ENCODE results near the gene RPL18.
A peak's percentile ranks its signal among the peaks of the same experiment; 100 is the strongest.
"Not testable (repeated sequence)": the region's sequence is repeated elsewhere in the genome, so short reads cannot be mapped to it uniquely, and the experiment has no call there.

The RPL18 gene

DNA sequence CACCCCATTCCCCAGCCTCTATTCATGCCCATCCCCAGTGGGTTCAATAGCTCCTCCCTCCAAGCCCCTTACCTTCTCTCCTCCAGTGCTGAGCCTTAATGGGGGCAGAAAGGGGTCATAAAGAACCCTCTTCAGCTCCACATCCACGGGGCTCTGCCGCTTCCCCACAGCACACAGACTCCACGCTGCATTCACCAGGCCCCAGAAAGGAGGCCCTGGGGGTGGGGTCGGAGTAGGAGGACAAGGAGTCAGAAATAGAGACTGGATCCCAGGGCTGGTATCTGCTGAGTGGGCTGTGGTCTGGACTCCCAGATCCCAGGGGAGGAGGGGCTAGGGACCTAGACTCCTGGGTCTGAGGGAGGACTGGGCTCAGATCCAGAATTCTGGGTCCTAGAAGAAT lies 25.4 kb upstream of the RPL18 start:
- no peak for DNase-seq

DNA sequence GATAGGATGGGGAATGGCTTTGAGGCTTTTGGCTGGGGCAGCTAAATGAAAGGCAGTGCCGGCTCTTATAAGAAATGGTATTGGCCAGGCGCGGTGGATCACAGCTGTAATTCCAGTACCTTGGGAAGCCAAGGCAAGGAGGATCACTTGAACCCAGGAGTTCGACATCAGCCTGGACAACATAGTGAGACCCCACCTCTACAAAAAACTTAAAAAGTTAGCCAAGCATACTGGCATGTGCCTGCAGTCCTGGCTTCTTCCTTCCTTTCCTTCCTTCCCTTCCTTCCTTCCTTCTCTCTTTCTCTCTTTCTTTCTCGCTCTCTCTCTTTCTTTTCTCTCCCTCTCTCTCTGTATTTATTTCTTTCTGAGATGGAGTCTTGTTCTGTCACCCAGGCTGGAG lies 23.9 kb upstream of the RPL18 start:
- DNase-seq, result no peak

DNA sequence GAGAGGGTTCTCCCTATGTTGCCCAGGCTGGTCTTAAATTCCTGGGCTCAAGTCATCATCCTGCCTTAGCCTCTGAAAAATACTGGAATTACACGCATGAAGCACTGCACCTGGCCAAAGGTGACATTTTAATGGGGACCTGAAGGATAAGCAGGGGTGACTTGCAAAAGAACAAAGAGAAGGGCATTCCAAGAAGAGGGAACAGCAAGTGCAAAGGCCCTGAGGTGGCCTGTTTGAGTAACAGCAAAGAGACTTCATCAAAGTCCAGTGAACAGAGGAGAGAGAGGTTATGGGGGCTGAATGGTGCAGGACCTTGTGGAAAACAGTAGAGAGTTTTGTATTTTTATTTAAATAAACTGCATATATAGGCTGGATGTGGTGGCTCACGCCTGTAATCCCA lies 22.9 kb upstream of the RPL18 start:
- no peak for DNase-seq

DNA sequence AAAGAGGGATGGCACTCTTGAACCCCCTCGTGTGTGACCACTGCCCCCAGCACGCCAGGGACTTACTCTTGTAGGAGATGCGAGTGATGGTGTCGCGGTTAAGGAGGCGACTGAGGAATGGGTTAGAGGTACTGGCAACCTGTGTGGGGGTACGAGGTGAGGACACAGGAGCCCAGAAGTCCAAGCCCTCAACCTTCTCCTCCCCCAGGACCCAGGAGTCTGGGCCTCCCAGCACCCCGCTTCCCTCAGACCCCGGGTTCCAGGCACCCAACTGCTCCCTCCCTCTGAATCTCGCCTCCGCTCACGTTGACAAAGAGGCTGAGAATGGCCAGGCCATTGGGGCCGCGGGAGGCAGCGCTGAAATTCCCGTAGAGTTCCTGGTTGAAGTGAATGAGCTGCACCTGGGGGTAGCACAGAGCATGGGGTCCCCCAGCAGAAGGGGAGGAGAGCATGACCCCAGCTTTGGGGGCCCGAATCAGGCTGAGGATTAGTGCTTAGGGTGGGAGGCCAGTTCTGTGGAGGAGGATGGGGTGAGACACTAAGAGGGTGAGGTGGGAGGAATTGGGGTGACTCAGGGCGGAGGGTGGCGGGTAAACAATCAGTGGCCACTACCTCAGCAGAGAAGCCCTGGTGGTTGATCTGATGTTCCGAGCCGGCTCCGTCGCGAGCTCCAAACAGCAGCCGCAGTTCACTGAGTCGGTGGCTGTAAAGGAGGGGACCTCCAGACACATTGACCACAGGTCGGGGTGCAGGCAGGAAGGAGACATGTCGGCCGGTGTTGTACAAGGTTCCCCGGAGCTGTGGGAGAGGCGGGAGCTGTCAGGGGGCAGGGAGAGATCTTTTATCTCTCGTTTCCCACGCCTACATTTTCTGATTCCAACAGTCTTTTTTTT lies 20.8 kb upstream of the RPL18 start:
- no peak for DNase-seq

DNA sequence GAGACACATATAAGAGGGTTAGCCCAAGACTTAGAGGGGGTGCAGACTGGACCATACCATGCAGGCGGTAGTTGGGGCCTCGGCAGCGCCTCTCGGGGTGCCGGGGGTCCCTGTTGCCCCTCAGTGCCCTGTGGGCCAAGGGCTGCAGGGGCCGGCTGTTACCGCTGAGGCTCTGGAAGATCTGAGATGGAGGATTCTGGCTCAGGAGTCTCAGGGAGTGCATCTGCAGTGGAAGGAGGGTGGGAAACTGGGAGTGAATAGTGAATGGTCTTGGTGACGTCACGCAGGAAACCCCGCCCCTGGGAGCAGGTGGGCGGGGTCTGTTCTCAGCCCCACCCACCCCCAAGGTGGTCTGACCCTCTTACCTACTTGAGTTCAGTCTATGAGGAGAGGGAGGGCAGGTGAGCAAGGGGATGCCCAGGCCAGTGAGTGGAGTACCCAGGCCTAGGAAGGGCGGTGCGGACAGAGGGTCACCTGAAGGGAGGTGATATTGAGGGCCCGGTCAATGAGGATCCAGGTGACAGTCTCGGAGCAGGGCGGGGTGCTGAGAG lies 19.9 kb upstream of the RPL18 start:
- no peak for DNase-seq

DNA sequence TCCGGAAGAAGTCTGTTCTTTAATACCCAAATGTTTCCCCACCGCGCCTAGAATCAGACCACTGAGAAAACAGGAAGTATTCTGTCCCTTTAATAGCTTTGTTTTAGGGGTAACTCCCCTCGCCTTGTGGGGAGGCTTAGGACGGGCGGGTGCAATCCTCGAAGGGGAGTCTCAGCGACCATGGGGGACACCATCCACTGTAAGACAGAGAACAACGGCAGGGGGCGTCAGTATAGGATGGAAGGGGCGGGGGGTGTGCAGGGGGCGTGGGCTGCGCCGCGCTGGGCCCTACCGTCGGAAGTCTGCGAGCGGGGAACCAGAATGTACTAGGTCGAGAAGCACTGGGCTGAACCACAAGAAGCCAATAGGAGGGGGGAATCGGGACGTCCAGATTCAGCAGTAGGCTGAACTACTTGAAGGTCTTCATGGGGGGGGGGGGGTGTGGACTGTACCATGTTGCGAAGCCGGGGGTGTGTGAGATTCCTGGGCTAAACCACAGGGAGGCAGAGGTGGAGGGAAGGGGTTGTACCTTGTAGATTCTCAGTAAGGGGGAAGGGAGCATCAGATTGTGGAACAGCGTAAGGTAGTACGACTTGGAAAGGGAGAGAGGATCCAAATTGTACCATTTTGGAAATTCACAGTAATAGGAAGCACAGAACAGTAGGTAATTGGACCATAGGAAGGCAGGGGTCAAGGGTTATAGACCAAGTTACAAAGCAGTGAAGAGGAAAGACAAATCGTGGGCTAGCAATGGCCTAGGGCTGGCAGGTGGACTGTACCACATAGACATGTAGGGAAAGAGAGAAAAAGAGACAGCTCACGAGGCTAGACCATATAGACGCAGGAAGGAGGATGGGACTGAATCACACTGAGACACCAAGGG lies 19.2 kb upstream of the RPL18 start:
- peak; percentile 84 to 93 for DNase-seq

DNA sequence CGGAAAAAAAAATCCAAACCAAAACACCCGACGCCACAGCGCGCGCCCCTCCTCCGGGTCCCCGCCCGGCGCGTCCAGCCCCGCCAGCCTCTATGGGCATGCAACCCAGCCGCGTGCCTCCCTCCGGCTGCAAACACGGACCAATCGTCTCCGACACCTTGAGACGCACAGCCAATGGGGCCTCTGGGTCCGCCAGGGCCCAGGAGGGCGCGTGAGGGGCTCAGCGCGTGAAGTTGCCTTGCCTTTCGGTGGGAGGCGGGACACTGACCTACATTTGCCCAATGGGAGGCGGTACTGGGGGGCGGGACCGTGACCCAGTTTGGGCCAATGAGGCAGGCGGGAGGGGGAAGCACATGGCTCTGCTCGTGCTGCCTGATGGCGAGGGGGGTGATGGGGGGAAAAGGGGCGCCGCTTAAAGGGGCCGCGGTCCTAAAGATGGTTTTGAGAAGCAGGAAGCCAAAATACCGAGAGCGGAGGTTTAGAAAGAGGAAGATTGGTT lies 18.5 kb upstream of the RPL18 start:
- DNase-seq, result peak; percentile 99 to 100

DNA sequence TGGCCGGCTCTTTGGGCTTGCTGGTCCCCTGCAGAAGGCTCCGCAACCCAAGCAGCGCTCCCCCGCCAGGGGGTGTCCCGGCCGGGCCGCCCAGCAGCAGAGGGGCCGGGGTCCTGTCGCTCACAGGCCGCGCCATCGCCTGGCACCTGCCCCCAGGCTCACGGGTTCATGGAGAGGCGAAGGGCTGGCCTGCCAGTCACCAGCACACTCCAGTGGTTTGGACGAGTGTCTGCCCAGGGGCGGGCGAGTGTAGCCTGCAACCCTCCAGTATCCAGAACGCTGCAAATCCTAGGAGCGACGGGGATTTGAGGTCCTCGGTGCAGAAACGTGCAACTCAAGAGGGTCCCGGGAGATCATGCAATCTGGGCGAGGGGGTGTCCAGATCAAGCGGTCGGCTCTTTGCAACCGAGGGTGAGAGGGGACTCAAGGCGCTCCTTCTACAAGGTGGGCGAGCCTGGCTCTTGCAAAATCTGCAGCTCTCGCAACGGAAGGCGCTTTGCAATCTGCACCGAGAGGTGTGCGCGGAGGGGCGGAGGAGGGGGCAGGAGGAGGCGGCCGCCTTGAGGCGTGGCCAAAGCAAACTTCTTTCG lies 18.0 kb upstream of the RPL18 start, which contains the start of gene DBP:
Gene DBP, minus strand, starts transcription at position 521 of the 590 bp plus-strand sequence. Its CDS starts 385 bp downstream, at position 136.
- no peak for DNase-seq

DNA sequence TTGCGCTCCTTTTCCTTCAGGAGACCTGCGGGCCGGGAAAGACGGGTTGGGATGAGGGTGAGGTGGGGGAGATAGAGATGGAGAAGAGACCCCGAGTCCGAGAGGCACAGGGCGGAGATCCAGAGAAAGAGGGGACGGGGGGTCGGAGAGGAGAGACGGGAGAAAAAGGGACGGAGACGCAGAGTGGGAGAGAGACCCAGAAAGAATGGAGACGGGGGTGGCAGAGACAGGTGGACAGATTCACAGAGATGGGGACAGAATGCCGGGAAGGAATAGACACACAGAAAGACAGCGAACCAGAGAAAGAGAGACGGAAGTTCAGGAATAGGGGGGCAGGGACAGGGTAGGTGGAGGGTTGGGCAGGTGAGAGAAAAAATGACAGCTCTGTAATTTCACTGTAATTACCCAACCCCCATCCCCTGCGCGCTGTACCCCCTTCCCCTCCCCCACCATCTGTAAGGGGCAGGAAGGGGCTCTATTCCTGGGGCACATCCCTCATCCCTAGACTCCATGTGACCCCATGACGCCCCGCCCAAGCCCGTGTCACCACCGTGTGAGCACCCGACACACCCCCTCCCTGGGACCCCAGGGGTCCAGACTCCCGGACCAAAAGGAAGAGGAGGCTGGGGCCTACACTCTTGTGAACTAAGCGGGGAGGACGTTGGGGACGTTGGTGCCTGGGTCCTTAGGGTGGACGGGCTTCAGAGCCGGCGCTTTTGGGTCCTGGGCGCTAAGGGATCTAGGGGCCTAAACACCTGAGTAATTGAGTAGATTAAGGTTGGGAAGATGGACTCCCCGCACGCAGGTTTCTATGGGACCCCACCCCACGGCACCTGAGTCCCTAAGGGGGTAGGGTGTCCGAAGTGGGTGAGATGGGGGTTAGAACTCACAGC lies 17.2 kb upstream of the RPL18 start:
- DNase-seq, result peak in 1 of 2 experiments; percentile 38

DNA sequence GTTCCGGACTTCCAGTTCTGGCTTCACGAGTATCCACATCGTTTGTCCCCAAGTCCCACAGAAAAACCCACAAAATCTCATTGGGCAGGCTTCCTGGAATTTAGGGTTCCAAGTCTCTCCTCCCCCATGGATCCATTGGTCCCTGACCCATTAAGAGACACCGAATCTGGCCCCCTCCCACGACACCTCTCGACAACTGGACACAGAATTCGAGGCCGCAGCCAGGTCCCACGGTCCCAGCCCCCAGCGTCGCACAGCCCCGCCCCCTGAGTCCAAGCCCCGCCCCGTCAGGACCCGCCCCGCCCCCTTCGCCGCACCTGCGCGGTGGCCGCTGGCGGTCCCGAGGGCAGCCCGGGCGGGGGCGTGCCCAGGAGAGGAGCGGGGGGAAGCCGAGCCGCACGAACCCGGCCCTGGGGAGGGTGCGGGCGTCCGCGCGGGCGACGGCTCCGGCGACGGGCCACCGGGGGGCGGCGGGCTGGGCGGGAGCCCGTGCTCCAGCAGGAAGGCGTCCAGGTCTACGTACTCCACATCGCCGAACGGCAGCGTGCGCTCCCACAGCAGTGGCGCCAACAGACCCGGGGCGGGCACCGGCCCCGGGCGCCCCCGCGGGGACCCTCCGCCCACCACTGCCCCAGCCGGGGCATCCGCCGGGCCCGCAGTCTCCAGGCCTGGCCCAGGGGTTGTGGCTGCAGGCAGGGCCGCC lies 16.4 kb upstream of the RPL18 start:
- DNase-seq, result peak in 1 of 2 experiments; percentile 81

DNA sequence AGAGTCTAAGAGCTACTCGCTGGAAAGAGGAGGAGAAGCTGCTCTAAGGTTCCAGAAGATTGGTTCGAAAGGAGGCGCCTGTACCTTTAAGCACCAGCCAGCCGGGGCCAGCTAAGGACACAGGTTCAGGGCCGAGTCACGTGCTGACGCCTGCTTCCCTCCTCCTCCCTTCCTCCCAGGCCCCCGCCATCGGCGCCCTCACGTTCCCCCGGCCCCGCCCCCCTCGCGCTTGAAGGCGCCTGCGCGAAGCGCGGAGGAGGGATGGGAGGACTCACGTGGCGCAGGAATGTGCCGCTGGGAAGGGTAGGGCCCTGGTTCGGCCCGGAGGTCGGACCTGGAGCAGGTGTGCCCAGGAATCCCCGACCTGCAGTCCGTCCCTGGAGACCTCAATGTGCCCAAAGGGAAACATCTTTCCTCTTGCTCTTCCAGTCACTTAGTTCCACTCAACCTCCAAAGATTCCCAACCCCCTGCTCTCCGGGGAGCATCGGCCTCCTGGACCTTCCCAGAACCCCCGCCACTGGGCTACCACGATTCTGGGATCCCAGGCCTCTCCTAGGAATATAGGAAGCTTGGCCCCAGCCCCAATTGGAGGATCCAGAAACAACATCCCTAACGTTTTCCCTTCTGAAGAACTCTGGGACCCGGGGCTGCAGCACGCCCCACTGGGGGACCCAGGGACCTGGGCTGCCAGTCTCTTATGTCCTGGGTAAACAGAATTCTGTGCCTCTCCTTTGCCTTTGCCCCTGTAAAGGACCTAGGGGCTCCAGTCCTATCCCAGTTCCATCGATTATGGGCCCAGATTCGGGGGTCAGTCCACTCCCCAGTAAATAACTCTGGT lies 15.7 kb upstream of the RPL18 start:
- DNase-seq, result peak; percentile 88 to 98

DNA sequence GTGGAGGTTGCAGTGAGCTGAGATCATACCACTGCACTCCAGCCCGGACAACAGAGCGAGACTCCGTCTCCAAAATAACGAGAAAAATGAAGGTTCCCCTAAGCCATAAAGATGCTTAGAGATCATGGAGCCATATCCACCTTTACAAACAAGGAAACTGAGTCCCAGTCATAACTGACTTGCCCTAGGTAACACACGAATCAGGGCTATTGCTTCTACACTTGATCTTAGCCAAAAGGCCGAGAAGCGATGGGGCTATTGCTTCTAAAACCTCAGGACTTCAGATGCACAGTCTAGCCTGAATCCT lies 15.0 kb upstream of the RPL18 start:
- no peak for DNase-seq

DNA sequence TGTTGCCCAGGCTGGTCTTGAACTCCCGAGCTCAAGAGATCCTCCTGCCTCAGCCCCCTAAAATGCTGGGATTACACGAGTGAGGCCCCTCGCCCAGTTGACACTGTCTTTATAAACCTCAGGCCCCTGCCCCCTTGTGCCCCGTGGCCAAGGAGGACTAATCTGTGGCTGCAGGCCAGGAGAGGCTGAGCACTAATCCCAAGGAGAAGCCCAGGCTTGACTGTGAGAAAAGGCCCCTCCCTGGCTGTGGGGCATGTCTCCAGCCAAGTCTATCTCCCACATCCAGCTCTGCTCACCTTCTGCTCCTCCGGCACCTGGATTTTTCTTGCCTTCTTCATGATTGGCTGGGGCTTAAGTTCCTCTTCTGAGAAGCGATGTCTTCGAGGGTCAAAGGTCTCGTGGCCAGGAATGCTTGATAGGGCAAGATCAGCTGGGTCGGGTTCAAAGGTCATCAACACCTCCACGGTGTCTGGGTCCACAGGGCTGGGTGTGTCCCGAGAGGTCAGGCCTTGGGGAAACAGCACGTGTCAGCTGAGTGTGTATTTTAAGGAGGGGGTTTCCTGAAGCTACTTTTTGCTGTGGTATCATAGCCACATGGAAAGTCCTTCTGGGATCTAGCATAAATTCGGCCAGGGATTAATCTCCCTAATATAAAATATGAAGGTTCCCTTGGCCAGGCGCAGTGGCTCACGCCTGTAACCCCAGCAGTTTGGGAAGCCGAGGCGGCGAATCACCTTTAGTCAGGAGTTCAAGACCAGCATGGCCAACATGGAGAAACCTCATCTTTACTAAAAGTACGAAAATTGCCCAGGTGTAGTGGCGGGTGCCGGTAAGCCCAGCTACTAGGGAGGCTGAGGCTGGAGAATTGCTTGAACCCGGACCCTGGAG lies 14.4 kb upstream of the RPL18 start:
- peak in 1 of 2 experiments; percentile 32 for DNase-seq

DNA sequence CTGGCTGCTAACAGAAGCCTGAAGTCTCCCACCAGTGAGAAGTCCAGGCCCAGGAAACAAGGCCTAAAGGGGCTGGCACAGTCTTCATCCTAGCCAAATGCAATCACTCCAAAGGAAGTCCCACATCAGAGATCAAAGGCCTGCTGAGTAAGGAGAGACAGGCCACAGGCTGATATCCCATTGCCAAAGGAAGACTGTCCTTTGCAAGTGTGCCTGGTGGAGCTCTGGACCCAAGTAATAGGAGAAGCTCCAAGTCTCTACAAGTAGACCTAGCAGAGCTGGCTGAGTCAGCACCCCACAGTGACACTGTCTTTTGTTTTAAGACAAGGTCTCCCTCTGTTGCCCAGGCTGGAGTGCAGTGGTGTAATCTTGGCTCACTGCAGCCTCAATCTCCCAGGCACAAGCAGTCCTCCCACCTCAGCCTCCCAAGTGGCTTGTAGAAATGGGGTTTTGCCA lies 13.7 kb upstream of the RPL18 start:
- DNase-seq, result no peak

DNA sequence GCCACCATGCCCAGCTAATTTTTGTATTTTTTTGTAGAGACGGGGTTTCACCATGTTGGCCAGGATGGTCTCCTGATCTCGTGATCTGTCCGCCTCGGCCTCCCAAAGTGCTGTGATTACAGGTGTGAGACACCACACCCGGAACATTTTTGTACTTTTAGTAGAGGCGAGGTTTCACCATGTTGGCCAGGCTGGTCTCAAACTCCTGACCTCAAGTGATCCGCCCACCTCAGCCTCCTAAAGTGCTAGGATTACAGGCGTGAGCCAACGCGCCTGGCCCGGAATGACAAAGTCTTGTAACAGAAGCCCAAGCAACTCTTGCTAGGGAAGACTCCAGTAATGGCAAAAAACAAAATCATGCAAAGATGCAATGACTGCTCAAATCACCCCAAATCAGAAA lies 13.3 kb upstream of the RPL18 start:
- DNase-seq, result not testable (repeated sequence)

DNA sequence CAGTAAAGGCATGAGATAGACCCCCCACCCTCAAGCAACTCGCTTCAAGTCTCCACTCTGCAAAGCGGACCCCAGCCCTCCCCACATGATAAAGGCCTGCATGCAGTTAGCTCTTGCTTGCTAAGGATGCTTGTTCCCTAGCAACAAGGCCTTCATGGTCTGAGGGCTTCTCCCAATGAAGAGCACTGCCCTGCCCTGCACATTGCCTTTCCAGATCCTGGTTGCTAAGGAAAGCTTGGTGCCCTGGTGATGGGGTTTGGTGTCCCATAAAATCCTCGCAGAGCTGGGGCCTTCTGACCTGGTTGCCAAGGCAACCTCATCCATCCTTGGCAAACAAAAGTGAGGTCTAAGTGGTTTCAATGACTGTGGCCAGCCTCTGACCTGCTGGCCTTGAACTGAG lies 12.2 kb upstream of the RPL18 start:
- DNase-seq, result no peak

DNA sequence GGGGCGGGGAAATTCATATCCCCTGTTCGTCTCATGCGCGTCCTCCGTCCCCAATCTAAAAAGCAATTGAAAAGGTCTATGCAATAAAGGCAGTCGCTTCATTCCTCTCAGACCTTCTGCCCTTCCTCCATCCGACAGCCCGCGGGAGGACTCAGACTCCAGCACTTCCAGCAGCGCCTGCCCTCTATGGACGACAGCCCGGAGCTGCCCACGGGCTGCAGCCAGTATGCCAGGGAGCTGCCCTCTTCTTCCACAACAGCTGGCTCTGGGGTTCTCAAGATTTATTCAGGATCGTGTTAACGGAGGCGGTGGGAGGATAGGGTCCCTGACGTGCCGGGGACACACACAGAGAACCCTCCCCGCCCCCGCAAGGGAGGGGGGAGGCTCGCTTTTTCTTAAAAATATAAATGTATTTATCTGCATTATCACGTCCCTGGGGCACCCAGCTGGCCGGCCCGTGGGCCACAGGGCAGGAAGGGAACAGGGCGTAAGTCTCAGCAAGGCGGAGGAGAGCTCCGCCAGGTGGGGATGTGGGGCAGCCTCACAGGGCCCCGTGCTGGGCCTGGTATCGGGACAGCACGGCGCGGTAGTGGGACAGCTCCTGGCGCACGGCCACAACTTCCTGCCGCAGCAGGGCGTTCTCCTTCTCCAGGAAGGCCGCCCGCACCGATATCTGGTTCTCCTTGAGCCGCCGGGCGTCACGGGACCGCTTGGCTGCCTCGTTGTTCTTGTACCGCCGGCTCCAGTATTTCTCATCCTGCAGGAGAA lies 11.5 kb upstream of the RPL18 start:
- DNase-seq, result no peak

DNA sequence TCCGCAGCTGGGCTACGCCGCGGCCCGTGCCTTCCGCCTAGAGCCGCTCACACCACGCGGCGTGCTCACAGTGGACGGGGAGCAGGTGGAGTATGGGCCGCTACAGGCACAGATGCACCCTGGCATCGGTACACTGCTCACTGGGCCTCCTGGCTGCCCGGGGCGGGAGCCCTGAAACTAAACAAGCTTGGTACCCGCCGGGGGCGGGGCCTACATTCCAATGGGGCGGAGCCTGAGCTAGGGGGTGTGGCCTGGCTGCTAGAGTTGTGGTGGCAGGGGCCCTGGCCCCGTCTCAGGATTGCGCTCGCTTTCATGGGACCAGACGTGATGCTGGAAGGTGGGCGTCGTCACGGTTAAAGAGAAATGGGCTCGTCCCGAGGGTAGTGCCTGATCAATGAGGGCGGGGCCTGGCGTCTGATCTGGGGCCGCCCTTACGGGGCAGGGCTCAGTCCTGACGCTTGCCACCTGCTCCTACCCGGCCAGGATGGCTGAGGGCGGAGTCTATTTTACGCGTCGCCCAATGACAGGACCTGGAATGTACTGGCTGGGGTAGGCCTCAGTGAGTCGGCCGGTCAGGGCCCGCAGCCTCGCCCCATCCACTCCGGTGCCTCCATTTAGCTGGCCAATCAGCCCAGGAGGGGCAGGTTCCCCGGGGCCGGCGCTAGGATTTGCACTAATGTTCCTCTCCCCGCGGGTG lies 10.8 kb upstream of the RPL18 start:
- DNase-seq, result no peak

Data from NCI-H446 (cell line).